Calu3 (cell line): ENCODE results near the gene YBEY. TPM values are rescaled to one million over a fixed set of nuclear protein-coding genes. Genes with fewer than 3 reads are reported as not detected.

Experiments used
- BruUV-seq: library from RNA; stranded (reverse); fragments of 400-500 nt; replicated peaks from 2 replicates; lab custom pipeline; 2021; lab: Mats Ljungman, UMichigan
- CTCF ChIA-PET: fragments of 300-600 bp; sonication (Branson Sonifier 250); formaldehyde crosslinking; loops from one replicate; lab custom pipeline; 2022; ENCODE audit warnings: antibody characterized with exemption; lab: Charles Lee
- DNase-seq: peaks from one replicate; pipeline ENCODE4 v3.0.0; 2022
- H3K27ac Mint-ChIP-seq: one replicate; pipeline ENCODE4 v1.8.0; 2022; ENCODE audit warnings: mixed read lengths; ENCODE audit not compliant: unreplicated experiment
- H3K27me3 Mint-ChIP-seq: one replicate; pipeline ENCODE4 v1.8.0; 2022; ENCODE audit warnings: mixed read lengths; ENCODE audit not compliant: unreplicated experiment
- H3K36me3 Mint-ChIP-seq: one replicate; pipeline ENCODE4 v1.8.0; 2022; ENCODE audit warnings: mild to moderate bottlenecking, moderate library complexity, mixed read lengths; ENCODE audit not compliant: insufficient read depth, unreplicated experiment
- H3K4me1 Mint-ChIP-seq: one replicate; pipeline ENCODE4 v1.8.0; 2022; ENCODE audit warnings: mild to moderate bottlenecking, low read depth, mixed read lengths; ENCODE audit not compliant: unreplicated experiment
- H3K4me3 Mint-ChIP-seq: one replicate; pipeline ENCODE4 v1.8.0; 2022; ENCODE audit warnings: mild to moderate bottlenecking, low read depth, moderate library complexity, mixed read lengths; ENCODE audit not compliant: unreplicated experiment
- H3K9me3 Mint-ChIP-seq: one replicate; pipeline ENCODE4 v1.8.0; 2022; ENCODE audit warnings: low read depth, mixed read lengths; ENCODE audit not compliant: unreplicated experiment
- CTCF ChIP-seq: fragments of 200-600 bp; IDR thresholded peaks from one replicate; pipeline ENCODE4 v1.8.0; 2022; ENCODE audit warnings: antibody characterized with exemption; ENCODE audit not compliant: unreplicated experiment
- intact Hi-C: fragments of 100-400 bp; cut with micrococcal nuclease; formaldehyde crosslinking; loops from one replicate; pipeline ENCODE4 v1.10.0; 2022; ENCODE audit not compliant: unreplicated experiment
- total RNA-seq: library from RNA; stranded (reverse); gene quantifications from 2 replicates; pipeline ENCODE4 v1.2.3, GENCODE V29; 2022

YBEY gene
- total RNA-seq, 1 experiment from 2014 or later: 11.3 TPM

- no peak overlapping the region for H3K4me3 Mint-ChIP-seq
- H3K27me3 Mint-ChIP-seq: no peaks in the 10 kb centered on the region
- DNase-seq: no peak
- H3K27ac Mint-ChIP-seq: no peak overlapping the region
- TF ChIP-seq CTCF: no peak
- no TSS peak for BruUV-seq
- CTCF ChIA-PET: no interaction called here
- H3K9me3 Mint-ChIP-seq: no peaks in the 10 kb centered on the region
- peaks cover 54% of the 10 kb centered on the region for H3K36me3 Mint-ChIP-seq
- intact Hi-C loops: no loop called here
- H3K4me1 Mint-ChIP-seq: no peaks in the 10 kb centered on the region
These were observed 31.0 kb upstream of the YBEY start for GRCh38 chr21:46255166-46255565.

DNA sequence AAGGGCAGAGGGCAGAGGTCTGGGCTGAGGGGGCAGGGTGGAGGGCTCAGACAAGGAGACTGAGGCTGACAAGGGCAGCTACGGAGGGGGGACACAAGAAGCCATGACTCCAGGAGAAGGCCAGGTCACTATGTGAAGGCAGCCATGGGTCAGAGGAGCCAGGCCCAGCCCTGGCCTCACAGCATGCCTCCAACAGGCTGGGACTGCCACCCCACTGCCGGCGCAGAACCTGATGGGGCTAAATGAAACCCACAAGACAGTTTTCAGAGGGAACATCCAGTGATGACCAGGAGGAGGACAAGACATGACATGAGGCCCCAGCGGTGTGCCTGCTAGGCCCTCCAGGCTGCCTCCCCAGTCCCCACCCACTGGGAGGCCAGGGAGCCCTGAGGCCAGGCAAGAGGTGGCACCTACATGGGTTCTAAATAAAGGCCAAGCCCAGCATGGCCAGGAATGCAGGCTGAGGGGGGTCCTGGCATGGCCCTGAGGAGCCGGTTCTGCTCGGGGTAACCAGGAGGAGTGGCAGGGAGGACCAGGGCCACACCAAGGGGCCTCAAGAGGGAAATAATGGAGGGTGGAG lies 30.3 kb upstream of the YBEY start:
- Mint-ChIP-seq H3K27me3 (no peaks in the 10 kb centered on the region), H3K27ac (no peak overlapping the region), H3K4me1 (no peaks in the 10 kb centered on the region), H3K4me3 (no peak overlapping the region), H3K36me3 (peaks cover 51% of the 10 kb centered on the region), H3K9me3 (no peaks in the 10 kb centered on the region)
- no TSS peak for BruUV-seq
- DNase-seq: no peak
- no peak for TF ChIP-seq CTCF
- CTCF ChIA-PET: no interaction called here
- intact Hi-C loops: no loop called here

- CTCF ChIA-PET: no interaction called here
- H3K36me3 Mint-ChIP-seq: peaks cover 52% of the 10 kb centered on the region
- H3K4me3 Mint-ChIP-seq: no peak overlapping the region
- DNase-seq: no peak
- intact Hi-C loops: no loop called here
- TF ChIP-seq CTCF: no peak
- H3K27me3 Mint-ChIP-seq: no peaks in the 10 kb centered on the region
- H3K27ac Mint-ChIP-seq: no peak overlapping the region
- H3K9me3 Mint-ChIP-seq: no peaks in the 10 kb centered on the region
- no peaks in the 10 kb centered on the region for H3K4me1 Mint-ChIP-seq
- no TSS peak for BruUV-seq
These were observed 29.6 kb upstream of the YBEY start for GRCh38 chr21:46256501-46256994.

DNA sequence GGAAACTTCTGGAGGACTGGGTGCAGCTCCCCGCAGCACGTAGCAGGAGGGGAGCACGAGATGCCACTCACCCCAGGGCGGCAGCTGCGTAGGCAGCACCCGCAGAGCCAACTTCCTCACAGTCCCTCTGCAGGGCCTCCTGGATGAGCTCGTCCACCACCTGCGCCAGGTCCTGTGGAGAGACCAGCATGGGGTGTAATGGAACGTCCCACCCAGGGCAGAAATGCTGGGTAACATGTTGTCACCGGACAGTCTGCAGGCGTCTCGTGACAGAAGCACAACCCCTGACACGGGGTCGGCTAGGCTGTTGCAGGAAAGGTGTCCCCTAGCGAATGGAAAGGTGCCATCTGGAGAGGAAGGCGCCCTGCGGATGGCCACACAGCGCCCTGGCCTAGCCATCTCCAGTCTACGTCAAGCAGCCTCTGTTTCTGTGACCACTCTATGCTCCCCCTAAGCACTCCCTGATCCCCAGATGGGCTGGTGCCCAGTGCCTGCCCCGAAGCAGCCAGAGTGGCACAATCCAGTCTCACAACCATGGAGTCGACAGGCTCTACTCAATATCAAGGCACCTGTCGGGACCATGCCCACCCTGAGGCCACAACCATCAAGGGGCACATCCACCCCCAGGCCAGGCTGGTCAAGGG lies 22.0 kb upstream of the YBEY start:
- BruUV-seq: no TSS peak
- H3K36me3 Mint-ChIP-seq: peaks cover 58% of the 10 kb centered on the region
- CTCF ChIA-PET: no interaction called here

More for the DNA sequence above, 22.0 kb upstream of the YBEY start:
- no peaks in the 10 kb centered on the region for H3K9me3 Mint-ChIP-seq
- no peak overlapping the region for H3K27ac Mint-ChIP-seq
- no peak for DNase-seq
- no peak for TF ChIP-seq CTCF
- H3K4me3 Mint-ChIP-seq: no peak overlapping the region
- intact Hi-C loops: no loop called here
- no peaks in the 10 kb centered on the region for H3K27me3 Mint-ChIP-seq
- H3K4me1 Mint-ChIP-seq: no peaks in the 10 kb centered on the region
